Left lung (tissue), 10 donors: ENCODE data around the gene TMC5. TPM values are rescaled to one million over a fixed set of nuclear protein-coding genes. Genes with fewer than 3 reads are reported as not detected.

Source experiments
- ATAC-seq: fragments of 200-7000 bp; cut with Tn5 transposase; one replicate; pipeline ENCODE4 v1.9.1; 2020; ENCODE audit warnings: moderate library complexity
- DNase-seq, 4 donors: peaks; one replicate each; pipeline ENCODE4 v3.0.0-alpha.2; 2013 to 2020
- H3K27ac ChIP-seq, 2 donors: fragments of 200-600 bp; sonication (generic) in 1 of 2; one replicate each; pipeline versions ENCODE4 v1.5.0 to v1.8.0; 2020 to 2021
- H3K27me3 ChIP-seq, 2 donors: fragments of 200-600 bp; sonication (generic) in 1 of 2; one replicate each; pipeline versions ENCODE4 v1.5.0 to v1.8.0; 2020 to 2021
- H3K36me3 ChIP-seq, 2 donors: fragments of 200-600 bp; sonication (generic) in 1 of 2; one replicate each; pipeline versions ENCODE4 v1.5.0 to v1.8.0; 2020 to 2021
- H3K4me1 ChIP-seq, 2 donors: fragments of 200-600 bp; one replicate each; pipeline ENCODE4 v1.8.0; 2021
- H3K4me3 ChIP-seq, 2 donors: fragments of 200-600 bp; sonication (generic) in 1 of 2; one replicate each; pipeline versions ENCODE4 v1.5.0 to v1.8.0; 2020 to 2021; ENCODE audit warnings: mild to moderate bottlenecking in 1 of 2
- H3K9me3 ChIP-seq, 2 donors: fragments of 200-600 bp; sonication (generic) in 1 of 2; one replicate each; pipeline versions ENCODE4 v1.5.0 to v1.8.0; 2020 to 2021
- intact Hi-C, 2 donors: fragments of 100-400 bp; cut with DNase I; formaldehyde crosslinking; loops; one replicate each; pipeline versions ENCODE4 v1.11.2 to v1.14.2; 2022
- polyA plus RNA-seq, 6 donors: library from polyadenylated mRNA; unstranded; fragments of 120-200 nt; gene quantifications; one replicate each; pipeline ENCODE4 v1.2.1, GENCODE V29; 2013; ENCODE audit not compliant: insufficient read length in 6 of 6
- total RNA-seq, 2 donors: library from RNA; stranded (reverse); fragmentation: NEBNext Ultra II Directional; extraction: Animal tissue kit (Norgen Biotek cat#: 25700); gene quantifications; one replicate each; pipeline ENCODE4 v1.2.1, GENCODE V29; 2021
- TF ChIP-seq, protein P1 (sequence below), 2 donors: fragments of 200-600 bp; sonication (generic) in 1 of 2; IDR thresholded peaks; one replicate each; pipeline versions ENCODE4 v1.5.0 to v1.8.0; 2021; ENCODE audit warnings: antibody characterized with exemption in 2 of 2
- donor health status: DM: no; HTN: yes; CAD: no.
- donor health status: DM: no; HTN: no; CAD: no.

The TMC5 gene
- total and polyA plus RNA-seq, 8 donors = 4.1 to 105 (median 8.4) TPM

DNA sequence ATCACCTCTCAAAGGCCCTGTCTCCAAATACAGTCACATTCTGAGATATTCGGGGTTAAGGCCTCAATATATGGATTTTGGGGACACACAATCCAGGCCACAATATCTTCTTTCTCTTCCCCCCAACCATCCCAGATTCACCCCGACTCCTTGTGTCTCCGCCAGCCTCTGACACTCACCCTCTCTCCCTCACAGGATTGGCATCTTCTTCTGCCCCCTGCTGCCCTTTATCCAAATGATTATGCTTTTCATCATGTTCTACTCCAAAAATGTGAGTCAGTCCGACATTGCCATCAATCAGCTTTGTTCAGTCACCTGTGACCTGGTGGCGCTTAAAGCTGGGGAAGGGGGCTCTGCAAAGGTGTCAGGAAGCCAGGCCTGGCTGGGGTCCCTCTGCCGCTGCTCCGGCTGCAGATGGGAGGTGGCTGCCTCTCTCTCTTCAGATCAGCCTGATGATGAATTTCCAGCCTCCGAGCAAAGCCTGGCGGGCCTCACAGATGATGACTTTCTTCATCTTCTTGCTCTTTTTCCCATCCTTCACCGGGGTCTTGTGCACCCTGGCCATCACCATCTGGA is 69.2 kb downstream of the TMC5 start:
- ATAC-seq = no peak
- TF ChIP-seq, protein P1, sequence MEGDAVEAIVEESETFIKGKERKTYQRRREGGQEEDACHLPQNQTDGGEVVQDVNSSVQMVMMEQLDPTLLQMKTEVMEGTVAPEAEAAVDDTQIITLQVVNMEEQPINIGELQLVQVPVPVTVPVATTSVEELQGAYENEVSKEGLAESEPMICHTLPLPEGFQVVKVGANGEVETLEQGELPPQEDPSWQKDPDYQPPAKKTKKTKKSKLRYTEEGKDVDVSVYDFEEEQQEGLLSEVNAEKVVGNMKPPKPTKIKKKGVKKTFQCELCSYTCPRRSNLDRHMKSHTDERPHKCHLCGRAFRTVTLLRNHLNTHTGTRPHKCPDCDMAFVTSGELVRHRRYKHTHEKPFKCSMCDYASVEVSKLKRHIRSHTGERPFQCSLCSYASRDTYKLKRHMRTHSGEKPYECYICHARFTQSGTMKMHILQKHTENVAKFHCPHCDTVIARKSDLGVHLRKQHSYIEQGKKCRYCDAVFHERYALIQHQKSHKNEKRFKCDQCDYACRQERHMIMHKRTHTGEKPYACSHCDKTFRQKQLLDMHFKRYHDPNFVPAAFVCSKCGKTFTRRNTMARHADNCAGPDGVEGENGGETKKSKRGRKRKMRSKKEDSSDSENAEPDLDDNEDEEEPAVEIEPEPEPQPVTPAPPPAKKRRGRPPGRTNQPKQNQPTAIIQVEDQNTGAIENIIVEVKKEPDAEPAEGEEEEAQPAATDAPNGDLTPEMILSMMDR (IDR thresholded peaks at IDR 0.05) = no peak
- no peak overlapping the region for H3K4me3 ChIP-seq
- intact Hi-C loops = no loop called here
- H3K27me3 ChIP-seq = no peaks in the 10 kb centered on the region
- H3K4me1 ChIP-seq = no peaks in the 10 kb centered on the region
- H3K9me3 ChIP-seq = no peaks in the 10 kb centered on the region
- peaks cover 0 to 18% of the 10 kb centered on the region in 2 donors for H3K36me3 ChIP-seq
- DNase-seq = no peak
- H3K27ac ChIP-seq = no peak overlapping the region

DNA sequence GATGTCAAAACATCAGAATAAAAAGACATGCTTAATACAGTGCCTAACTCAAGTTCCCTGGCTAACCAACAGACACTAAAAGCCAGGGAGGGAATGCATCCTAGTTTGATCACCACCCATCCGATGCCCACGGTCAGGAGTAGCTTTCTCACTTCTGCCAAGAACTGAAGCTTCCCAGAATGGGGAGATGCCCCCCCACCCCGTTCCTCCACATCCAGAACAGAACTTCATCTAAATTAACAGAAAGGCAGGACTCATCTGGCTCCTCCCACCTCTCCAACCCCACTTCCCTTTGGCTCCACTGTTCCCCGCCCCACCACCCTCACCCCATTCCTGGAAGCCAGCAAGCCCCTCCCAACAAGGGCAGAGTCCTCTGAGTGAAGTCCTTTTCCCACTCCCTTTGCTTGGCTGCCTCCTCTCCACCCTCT is 70.5 kb downstream of the TMC5 start:
- no peak for DNase-seq
- ATAC-seq = peak; percentile 84
- Histone ChIP-seq H3K4me3 (no peak overlapping the region), H3K4me1 (no peaks in the 10 kb centered on the region), H3K27ac (no peak overlapping the region), H3K36me3 (peaks cover 0 to 15% of the 10 kb centered on the region in 2 donors), H3K27me3 (no peaks in the 10 kb centered on the region), H3K9me3 (no peaks in the 10 kb centered on the region)
- TF ChIP-seq, protein P1 (IDR thresholded peaks at IDR 0.05) = no peak
- intact Hi-C loops = no loop called here

DNA sequence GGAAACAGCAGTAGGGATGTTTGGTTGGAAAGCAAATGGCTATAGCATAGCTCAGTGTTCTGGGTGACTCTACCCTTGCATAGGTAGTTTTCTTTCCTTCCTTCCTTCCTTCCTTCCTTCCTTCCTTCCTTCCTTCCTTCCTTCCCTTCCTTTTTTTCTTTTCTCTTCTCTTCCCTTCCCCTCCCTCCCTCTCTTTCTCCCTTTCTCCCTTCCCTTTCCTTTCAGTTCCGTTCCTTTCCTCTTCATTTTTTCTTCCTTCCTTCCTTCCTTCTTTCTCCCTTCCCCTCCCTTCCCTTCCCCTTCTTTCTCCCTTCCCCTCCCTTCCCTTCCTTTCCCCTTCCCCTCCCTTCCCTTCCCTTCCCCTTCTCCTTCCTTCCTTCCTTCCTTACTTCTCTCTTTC is 72.9 kb downstream of the TMC5 start:
- peaks cover 0 to 27% of the 10 kb centered on the region in 2 donors for H3K36me3 ChIP-seq
- intact Hi-C loops = no loop called here
- no peak for ATAC-seq
- no peak overlapping the region for H3K27ac ChIP-seq
- H3K9me3 ChIP-seq = no peaks in the 10 kb centered on the region
- no peak for DNase-seq
- no peak overlapping the region for H3K4me3 ChIP-seq
- no peaks in the 10 kb centered on the region for H3K4me1 ChIP-seq
- H3K27me3 ChIP-seq = no peaks in the 10 kb centered on the region
- TF ChIP-seq, protein P1 (IDR thresholded peaks at IDR 0.05) = no peak

DNA sequence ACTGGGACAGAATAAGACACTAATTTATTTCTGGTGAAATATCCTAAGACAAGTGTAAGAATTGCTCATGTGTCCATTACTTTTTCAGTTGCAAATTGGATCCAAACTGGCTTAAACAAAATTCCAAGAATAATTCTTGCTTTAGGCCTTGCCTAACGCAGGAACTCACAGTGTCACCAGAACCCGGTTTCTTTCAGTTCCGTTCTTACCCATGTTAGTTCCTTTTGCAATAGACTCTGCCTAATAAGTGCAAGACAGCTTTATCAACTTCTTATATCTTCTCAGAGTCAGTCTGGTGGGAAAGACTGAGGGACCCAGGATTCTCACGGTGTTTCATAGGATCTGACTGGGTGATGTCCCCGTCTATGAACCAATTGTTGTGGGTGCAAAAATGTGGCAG is 79.5 kb downstream of the TMC5 start:
- DNase-seq (no peak), ATAC-seq (no peak)
- Histone ChIP-seq H3K9me3 (no peaks in the 10 kb centered on the region), H3K4me1 (no peaks in the 10 kb centered on the region), H3K27me3 (no peaks in the 10 kb centered on the region), H3K36me3 (peaks cover 0 to 82% of the 10 kb centered on the region in 2 donors), H3K4me3 (no peak overlapping the region), H3K27ac (peak overlapping the region in 1 of 2 donors; percentile 48)
- intact Hi-C loops = no loop called here
- TF ChIP-seq, protein P1 (IDR thresholded peaks at IDR 0.05) = no peak

DNA sequence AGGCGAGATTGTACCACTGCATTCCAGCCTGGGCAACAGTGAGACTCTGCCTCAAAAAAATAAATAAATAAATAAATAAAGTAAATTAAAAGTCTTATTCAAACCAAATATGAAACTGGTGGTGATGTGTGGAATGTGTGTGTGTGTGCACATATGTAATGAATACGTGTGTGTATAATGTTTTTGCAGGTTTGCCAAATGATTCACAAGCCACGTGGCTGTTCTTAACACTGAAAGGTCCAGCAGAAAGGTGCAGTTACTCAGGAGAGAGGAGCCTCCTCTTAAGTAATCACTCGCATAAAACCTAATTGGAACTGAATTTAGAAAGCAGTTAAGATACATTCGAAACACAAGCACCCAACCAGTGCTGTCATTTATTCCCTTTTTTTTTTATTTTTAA is 81.3 kb downstream of the TMC5 start:
- Histone ChIP-seq H3K4me3 (no peak overlapping the region), H3K27ac (no peak overlapping the region), H3K36me3 (peaks cover 0 to 94% of the 10 kb centered on the region in 2 donors), H3K4me1 (no peaks in the 10 kb centered on the region), H3K27me3 (no peaks in the 10 kb centered on the region), H3K9me3 (no peaks in the 10 kb centered on the region)
- ATAC-seq = no peak
- intact Hi-C loops = no loop called here
- TF ChIP-seq, protein P1 (IDR thresholded peaks at IDR 0.05) = no peak
- no peak for DNase-seq
